K562 (cell line): Measurements from ENCODE around the gene ZNF679. TPM values are rescaled to one million over a fixed set of nuclear protein-coding genes. Genes with fewer than 3 reads are reported as not detected.
A peak's percentile ranks its signal among the peaks of the same experiment; 100 is the strongest.
"Not testable (repeated sequence)": the region's sequence is repeated elsewhere in the genome, so short reads cannot be mapped to it uniquely, and the experiment has no call there.

Source experiments
- ATAC-seq: fragments of 200-7000 bp; cut with Tn5 transposase; 3 replicates; pipeline ENCODE4 v1.9.1; 2020; ENCODE audit warnings: moderate library complexity
- Bru-seq: library from RNA; stranded (reverse); fragments of 400-500 nt; gene quantifications from one replicate; lab custom pipeline; 2021; lab: Mats Ljungman, UMichigan
- BruChase-seq, 2 experiments: library from RNA; stranded (reverse); fragments of 400-500 nt; gene quantifications; one replicate each; lab custom pipeline; 2021; lab: Mats Ljungman, UMichigan
- BruUV-seq: library from RNA; stranded (reverse); fragments of 400-500 nt; replicated peaks from 2 replicates; lab custom pipeline; 2021; lab: Mats Ljungman, UMichigan
- CTCF ChIA-PET: fragments of 300-600 bp; formaldehyde crosslinking; extraction: SDS; loops from one replicate; lab custom pipeline; 2021; ENCODE audit warnings: low intra/inter-chr PET ratio; lab: Yijun Ruan, JAX
- POLR2A ChIA-PET: fragments of 300-600, 350-650 bp; sonication (Branson Sonifier 250); formaldehyde crosslinking; extraction: SDS; loops from one replicate; lab custom pipeline; 2021; ENCODE audit warnings: antibody characterized with exemption, inconsistent platforms; lab: Yijun Ruan, JAX
- DNase-seq, 4 experiments: peaks; one replicate each; pipeline versions ENCODE4 v3.0.0 to v3.0.0-alpha.2; 2011 to 2018; ENCODE audit warnings: low spot score in 3 of 4, mixed read lengths in 3 of 4; ENCODE audit errors: extremely low read depth in 1 of 4
- FAIRE-seq: peaks from 2 replicates; lab custom pipeline; 2011; peaks lifted over from hg19 to GRCh38; lab: Jason Lieb, UNC
- H2AFZ ChIP-seq: 2 replicates; pipeline ENCODE4 v1.6.0; 2011; ENCODE audit warnings: low read depth, low read length, control low read depth, inconsistent platforms
- H3K27ac ChIP-seq: fragments of 200-600 bp; 3 replicates; pipeline ENCODE4 v1.8.0; 2011; ENCODE audit warnings: low read depth, mild to moderate bottlenecking, control low read depth, inconsistent platforms, low read length, moderate library complexity, mixed read lengths; ENCODE audit errors: extremely low read depth
- H3K27me3 ChIP-seq, 2 experiments: fragments of 300-600 bp in 1 of 2; 2 replicates in 1 of 2; 3 replicates in 1 of 2; pipeline versions ENCODE4 v1.6.0 to v1.8.0; 2011; ENCODE audit warnings: inconsistent platforms in 2 of 2, low read length in 2 of 2, mild to moderate bottlenecking in 1 of 2, mixed read lengths in 1 of 2, moderate library complexity in 1 of 2; ENCODE audit not compliant: control insufficient read depth in 2 of 2, insufficient read depth in 2 of 2
- H3K36me3 ChIP-seq: fragments of 300-600 bp; 3 replicates; pipeline ENCODE4 v1.8.0; 2011; ENCODE audit warnings: mild to moderate bottlenecking, low read length, inconsistent platforms; ENCODE audit not compliant: control insufficient read depth, insufficient read depth
- H3K4me1 ChIP-seq, 2 experiments: fragments of 200-600 bp in 1 of 2; replicated peaks in 1 of 2; 2 replicates in 1 of 2; 3 replicates in 1 of 2; pipeline versions ENCODE4 v1.5.1 to v1.8.0; 2011; ENCODE audit warnings: inconsistent platforms in 2 of 2, low read length in 2 of 2, mild to moderate bottlenecking in 1 of 2, mixed read lengths in 1 of 2, moderate library complexity in 1 of 2; ENCODE audit not compliant: control insufficient read depth in 2 of 2, insufficient read depth in 2 of 2
- H3K4me2 ChIP-seq: 2 replicates; pipeline ENCODE4 v1.6.1; 2011; ENCODE audit warnings: low read length, control low read depth, inconsistent platforms, mixed read lengths; ENCODE audit not compliant: insufficient read depth
- H3K4me3 ChIP-seq: fragments of 200-600 bp; sonication (generic), shearing (Covaris generic); 2 replicates; pipeline ENCODE4 v1.5.1; 2016; ENCODE audit warnings: control low read depth, inconsistent platforms
- H3K79me2 ChIP-seq: fragments of 200-600 bp; 3 replicates; pipeline ENCODE4 v1.8.0; 2011; ENCODE audit warnings: low read length, inconsistent platforms; ENCODE audit not compliant: control insufficient read depth, insufficient read depth
- H3K9ac ChIP-seq, 2 experiments: 2 replicates each; pipeline versions ENCODE4 v1.6.0 to v1.6.1; 2011; ENCODE audit warnings: low read depth in 2 of 2, low read length in 2 of 2, control low read depth in 1 of 2, inconsistent platforms in 1 of 2, mild to moderate bottlenecking in 1 of 2, mixed read lengths in 1 of 2; ENCODE audit not compliant: insufficient read depth in 1 of 2
- H3K9me1 ChIP-seq: one replicate; pipeline ENCODE4 v1.6.0; 2011; ENCODE audit warnings: inconsistent platforms, mild to moderate bottlenecking, low read length, moderate library complexity; ENCODE audit not compliant: control insufficient read depth, insufficient read depth
- H3K9me3 ChIP-seq: replicated peaks from 2 replicates; pipeline ENCODE4 v1.5.1; 2011; ENCODE audit warnings: low read depth, low read length, inconsistent platforms; ENCODE audit not compliant: control insufficient read depth, insufficient read depth
- H4K20me1 ChIP-seq: replicated peaks from 2 replicates; pipeline ENCODE4 v1.6.1; 2011; ENCODE audit warnings: low read length, inconsistent platforms, mixed read lengths; ENCODE audit not compliant: control insufficient read depth, insufficient read depth
- CTCF ChIP-seq, 3 experiments: IDR thresholded peaks in 2 of 3; conservative IDR thresholded peaks in 1 of 3; 2 replicates each; pipeline ENCODE4 v1.5.1; 2011 to 2012; ENCODE audit warnings: low read length in 3 of 3, mild to moderate bottlenecking in 3 of 3, control low read depth in 2 of 3, improper control_type of control experiment in 1 of 3, inconsistent platforms in 1 of 3, low read depth in 1 of 3, mixed read lengths in 1 of 3, moderate library complexity in 1 of 3; ENCODE audit not compliant: insufficient read depth in 2 of 3
- RAD21 ChIP-seq, 2 experiments: fragments of 250-450 bp in 1 of 2; fragments of 450-650 bp in 1 of 2; sonication (Bioruptor Pico) in 1 of 2; formaldehyde crosslinking in 1 of 2; IDR thresholded peaks in 1 of 2; conservative IDR thresholded peaks in 1 of 2; 2 replicates each; pipeline versions ENCODE4 v1.4.0 to v1.8.0; 2020 to 2022; ENCODE audit warnings: mild to moderate bottlenecking in 2 of 2, moderate library complexity in 1 of 2
- TAL1 ChIP-seq: fragments of 450-650 bp; IDR thresholded peaks from 2 replicates; pipeline ENCODE4 v1.6.1; 2016; ENCODE audit warnings: mild to moderate bottlenecking
- WGBS: fragments of 100-300 bp; shearing (Covaris generic); methylation state at CpG from one replicate; pipeline ENCODE4 v1.1.6; 2016; ENCODE audit warnings: low coverage, mixed read lengths; ENCODE audit not compliant: insufficient coverage; ENCODE audit errors: missing lambda C conversion rate; 5-methylcytosine and 5-hydroxymethylcytosine counted together
- in situ Hi-C: fragments of 300-500 bp; cut with MboI; formaldehyde crosslinking; loops from 4 replicates; pipeline ENCODE4 v1.15.0; 2018; ENCODE audit warnings: inconsistent platforms, mixed read lengths
- intact Hi-C: fragments of 100-400 bp; cut with micrococcal nuclease; formaldehyde crosslinking; loops from 2 replicates; pipeline ENCODE4 v1.14.2; 2022
- long read RNA-seq, 3 experiments: library from polyadenylated mRNA in 2 of 3; library from RNA in 1 of 3; unstranded in 2 of 3; stranded (forward) in 1 of 3; transcript quantifications; one replicate each; pipeline ENCODE4 v2.0.0, GENCODE V29; 2019 to 2022
- polyA minus RNA-seq, 3 experiments: library from RNA; depleted of rRNA, polyadenylated mRNA; stranded (reverse); fragments of >200 nt; gene quantifications; 2 replicates each; pipeline ENCODE4 v1.2.3, GENCODE V29; 2011
- polyA plus RNA-seq, 8 experiments: library from polyadenylated mRNA; depleted of rRNA in 4 of 8; stranded (reverse) in 5 of 8; unstranded in 3 of 8; fragments of >200 nt; fragmentation: Nextera tagmentation in 2 of 8; fragmentation: Illumina TruSeq in 1 of 8; extraction: Ambion mirVana in 2 of 8; extraction: Trizol in 1 of 8; gene quantifications; 2 replicates each; pipeline versions ENCODE4 v1.2.1 to v1.2.3, GENCODE V29; 2011 to 2014; ENCODE audit warnings: inconsistent platforms in 1 of 8, missing spikeins in 1 of 8
- total RNA-seq, 7 experiments: library from RNA; depleted of rRNA in 6 of 7; stranded (reverse); fragments of >200 nt in 6 of 7; fragmentation: Illumina TruSeq in 2 of 7; extraction: Trizol in 2 of 7; gene quantifications; 2 replicates each; pipeline versions ENCODE4 v1.2.1 to v1.2.3, GENCODE V29; 2011 to 2021; ENCODE audit warnings: low replicate concordance in 1 of 7

Gene ZNF679
- total RNA-seq (2011; cell fraction: chromatin; rRNA removed; ENCODE audit: low replicate concordance) = not detected in 2 replicates
- total RNA-seq (2011; cell fraction: nucleolus; rRNA removed) = not detected in 2 replicates
- not detected in 2 replicates for total RNA-seq (2011; cell fraction: nucleoplasm; rRNA removed)
- total RNA-seq (2014; rRNA removed) (not detected in 2 replicates), total RNA-seq (2014; rRNA removed; fragmentation: Illumina TruSeq; extraction: Trizol) (not detected in 2 replicates), total RNA-seq (2015; rRNA removed; fragmentation: Illumina TruSeq; extraction: Trizol) (not detected in 2 replicates), total RNA-seq (2021) (not detected in 2 replicates), polyA plus RNA-seq (2011; rRNA removed) (not detected in 2 replicates), polyA plus RNA-seq (2014; fragmentation: Illumina TruSeq; extraction: Trizol) (not detected in 2 replicates), polyA plus RNA-seq (2014; fragmentation: Nextera tagmentation; extraction: Ambion mirVana) (not detected), polyA plus RNA-seq (2014; rRNA removed) (not detected in 2 replicates), polyA minus RNA-seq (2011; rRNA and poly(A)+ RNA removed) (not detected in 2 replicates), Bru-seq, nascent RNA (percentile 3 among the genes with signal in this experiment), BruChase-seq, experiment 1, labeled RNA remaining after a 2-hour chase (not detected), BruChase-seq, experiment 2, labeled RNA remaining after a 6-hour chase (not detected)
- polyA plus RNA-seq (2011; cell fraction: cytosol; rRNA removed) = not detected in 2 replicates
- polyA plus RNA-seq (2011; cell fraction: nucleus; rRNA removed) = not detected in 2 replicates
- polyA plus RNA-seq (2012) = not detected in 2 replicates
- not detected in 2 replicates for polyA minus RNA-seq (2011; cell fraction: cytosol; rRNA and poly(A)+ RNA removed)
- polyA minus RNA-seq (2011; cell fraction: nucleus; rRNA and poly(A)+ RNA removed) = not detected in 2 replicates
- long read RNA-seq, experiment 1 = 0 reads
- long read RNA-seq, experiment 2 = 0 reads
- long read RNA-seq, experiment 3 = 0 reads

DNA sequence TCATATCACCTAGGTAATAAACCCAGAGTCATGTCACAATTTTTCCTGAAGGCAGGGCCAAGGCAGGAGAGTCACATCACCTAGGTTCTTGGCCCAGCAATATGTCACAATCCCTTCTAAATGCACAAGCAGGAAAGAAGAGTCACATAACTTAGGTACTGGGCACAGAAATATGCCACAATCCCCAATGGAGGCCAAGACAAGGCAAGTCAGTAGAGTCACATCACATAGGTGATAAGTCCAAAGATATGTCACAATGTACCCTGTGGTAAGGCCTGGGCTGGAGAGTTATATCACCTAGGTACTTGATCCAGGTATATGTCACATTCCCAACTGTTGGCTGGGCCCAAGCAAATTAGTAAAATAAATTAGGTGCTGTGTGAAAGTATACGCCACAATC, at the start of gene ZNF679:
Gene ZNF679 (plus strand): TSS at position 301 of the 400 bp plus-strand sequence. CDS start 20,644 bp downstream, outside the sequence.
- H3K9ac ChIP-seq, FAIRE-seq, intact Hi-C loops, H2AFZ ChIP-seq, H3K4me3 ChIP-seq, H3K27ac ChIP-seq, H4K20me1 ChIP-seq, H3K9me3 ChIP-seq, H3K9me1 ChIP-seq, DNase-seq, ATAC-seq, H3K27me3 ChIP-seq, CTCF ChIA-PET, in situ Hi-C loops, POLR2A ChIA-PET, H3K4me1 ChIP-seq, H3K36me3 ChIP-seq, H3K79me2 ChIP-seq, H3K4me2 ChIP-seq, BruUV-seq: not testable (repeated sequence)
- 8% methylated on average over 1 of the region's 1 CpG for WGBS

- H3K9me3 ChIP-seq = no peaks in the 10 kb centered on the region
- ChIA-PET CTCF (no interaction called here), POLR2A (no interaction called here)
- H2AFZ ChIP-seq = no peak overlapping the region
- 1% methylated on average over 4 of the region's 4 CpGs for WGBS
- H3K9ac ChIP-seq = no peak overlapping the region
- no peaks in the 10 kb centered on the region for H3K9me1 ChIP-seq
- peak in 2 of 4 experiments; percentile 18 to 21 for DNase-seq
- FAIRE-seq = no peak
- no peak overlapping the region for H3K4me2 ChIP-seq
- intact Hi-C loops (loop anchor here (1.0 kb wide), 1 partner anchor 438 kb away; no protein-coding TSS in a partner anchor), in situ Hi-C loops (no loop called here)
- H3K4me3 ChIP-seq = no peak overlapping the region
- ATAC-seq = no peak
- H4K20me1 ChIP-seq = no peaks in the 10 kb centered on the region
- H3K27ac ChIP-seq = no peak overlapping the region
- no TSS peak for BruUV-seq
- H3K79me2 ChIP-seq = no peaks in the 10 kb centered on the region
- no peaks in the 10 kb centered on the region; a peak in 1 of 5 replicates for H3K4me1 ChIP-seq
- H3K36me3 ChIP-seq = no peaks in the 10 kb centered on the region
- no peak for TF ChIP-seq TAL1
- peak in 2 of 3 experiments; percentile 46 to 48; a peak in 4 of 6 replicates for TF ChIP-seq CTCF (IDR thresholded peaks at IDR 0.05 in 2 of 3, conservative IDR thresholded peaks at IDR 0.05 in 1 of 3; ENCODE audit: insufficient read depth in 2 of 3, low read depth in 1 of 3, low read length in 3 of 3)
- peak in 1 of 2 experiments; percentile 41; a peak in 2 of 4 replicates for TF ChIP-seq RAD21 (CRISPR knock-in tag; conservative IDR thresholded peaks at IDR 0.05 in 1 of 2, IDR thresholded peaks at IDR 0.05 in 1 of 2)
- TF ChIP-seq, all 486 proteins: peak for 2
- H3K27me3 ChIP-seq = no peaks in the 10 kb centered on the region
Measured at GRCh38 chr7:64180989-64181388, 47.3 kb upstream of the ZNF679 start.
